HG03025 (cell line): ENCODE measurements around the gene ACOT7.
"Not testable (repeated sequence)": the region's sequence is repeated elsewhere in the genome, so short reads cannot be mapped to it uniquely, and the experiment has no call there.

ENCODE experiments used
- ATAC-seq: cut with Tn5 transposase; IDR thresholded peaks from one replicate; pipeline ENCODE4 v1.9.1; 2021; ENCODE audit warnings: mild to moderate bottlenecking, moderate library complexity; ENCODE audit not compliant: unreplicated experiment, low FRiP score

The ACOT7 gene

GRCh38 chr1:6365047-6365446 lies 28.5 kb downstream of the ACOT7 start:
- no peak for ATAC-seq

- ATAC-seq = not testable (repeated sequence)
Measured at GRCh38 chr1:6363085-6363884, 30.3 kb downstream of the ACOT7 start.

GRCh38 chr1:6361124-6361775 lies 32.3 kb downstream of the ACOT7 start:
- no peak for ATAC-seq

- no peak for ATAC-seq
Measured at GRCh38 chr1:6360517-6361070, 33.0 kb downstream of the ACOT7 start.

GRCh38 chr1:6360117-6360496 lies 33.5 kb downstream of the ACOT7 start:
- no peak for ATAC-seq

- no peak for ATAC-seq
Measured at GRCh38 chr1:6359216-6360116, 34.1 kb downstream of the ACOT7 start.

GRCh38 chr1:6358757-6359201 lies 34.8 kb downstream of the ACOT7 start:
- ATAC-seq = no peak

- no peak for ATAC-seq
Measured at GRCh38 chr1:6358144-6358624, 35.4 kb downstream of the ACOT7 start.

- no peak for ATAC-seq
Measured at GRCh38 chr1:6357243-6357936, 36.2 kb downstream of the ACOT7 start.

GRCh38 chr1:6355621-6356020 lies 37.9 kb downstream of the ACOT7 start:
- no peak for ATAC-seq

GRCh38 chr1:6354659-6355317 lies 38.8 kb downstream of the ACOT7 start:
- ATAC-seq = no peak

- no peak for ATAC-seq
Measured at GRCh38 chr1:6353955-6354658, 39.5 kb downstream of the ACOT7 start.

- no peak for ATAC-seq
Measured at GRCh38 chr1:6353619-6353954, 40.0 kb downstream of the ACOT7 start.

- ATAC-seq = no peak
Measured at GRCh38 chr1:6352138-6352563, 41.4 kb downstream of the ACOT7 start.

GRCh38 chr1:6351480-6352137 lies 42.0 kb downstream of the ACOT7 start:
- ATAC-seq = no peak

- no peak for ATAC-seq
Measured at GRCh38 chr1:6350416-6351088, 43.0 kb downstream of the ACOT7 start.

GRCh38 chr1:6349254-6349943 lies 44.2 kb downstream of the ACOT7 start:
- ATAC-seq = no peak
